NOMO-1 treated with DMSO at 0.1 percent for 48 hours (cell line): ENCODE data around the gene SLC31A1.
A peak's percentile ranks its signal among the peaks of the same experiment; 100 is the strongest.

Source experiments
- DNase-seq: peaks from one replicate; lab custom pipeline; 2025; ENCODE audit not compliant: unreplicated experiment; lab: John Stamatoyannopoulos, UW

The SLC31A1 gene

DNA sequence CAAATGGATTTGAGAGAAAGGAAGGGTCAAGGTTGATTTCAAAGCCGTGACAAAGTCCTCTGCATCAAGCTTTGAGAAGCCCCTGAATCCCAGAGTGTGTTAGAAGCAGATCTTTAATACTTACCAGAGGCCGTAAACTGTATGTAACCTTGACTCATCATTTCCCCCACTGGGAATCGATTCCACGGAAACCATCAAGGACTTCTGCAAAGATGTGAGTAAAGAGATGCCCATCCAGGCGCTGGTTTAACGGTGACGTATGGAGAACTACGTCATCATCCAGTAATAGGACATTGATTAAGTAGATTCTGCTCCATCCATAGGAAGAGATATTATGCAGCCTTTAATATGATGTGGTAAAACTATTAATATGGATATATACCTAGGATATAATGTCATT lies 80.2 kb downstream of the SLC31A1 start:
- no peak for DNase-seq

DNA sequence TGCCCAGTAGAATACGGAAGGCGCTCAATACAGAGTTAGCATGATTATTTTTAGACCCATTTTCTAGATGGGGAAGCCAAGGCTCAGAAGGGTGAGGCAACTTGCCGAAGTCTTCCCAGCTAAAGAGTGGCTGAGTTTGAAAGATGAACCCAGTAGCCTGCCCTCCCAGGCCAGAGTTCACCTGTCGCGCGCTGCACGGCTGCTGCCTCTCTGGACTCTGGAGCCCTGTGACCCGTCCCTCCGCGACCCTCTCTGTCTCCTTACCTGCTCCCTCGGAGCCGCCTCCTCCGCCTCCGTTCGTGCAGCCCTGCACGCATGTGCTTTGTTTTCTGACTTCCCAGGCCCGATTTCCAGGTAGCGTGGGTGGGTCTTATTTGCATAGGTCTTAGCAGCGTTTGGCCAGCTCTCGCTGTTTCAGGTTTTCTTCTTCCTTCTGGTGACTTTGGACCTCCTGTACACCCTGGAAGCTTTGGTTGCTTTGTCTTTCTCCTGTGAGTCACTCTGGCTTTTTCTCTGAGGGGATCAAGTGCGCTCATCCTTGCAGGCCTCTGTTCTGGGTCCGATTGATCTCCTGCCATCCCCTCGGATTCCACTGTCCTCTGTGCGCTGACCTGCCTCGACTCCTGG lies 81.6 kb downstream of the SLC31A1 start, which contains the start of gene RNF183:
Gene RNF183 (minus strand): TSS at position 585 of the 627 bp plus-strand sequence. CDS start 5,192 bp downstream, outside the sequence.
- no peak for DNase-seq

DNA sequence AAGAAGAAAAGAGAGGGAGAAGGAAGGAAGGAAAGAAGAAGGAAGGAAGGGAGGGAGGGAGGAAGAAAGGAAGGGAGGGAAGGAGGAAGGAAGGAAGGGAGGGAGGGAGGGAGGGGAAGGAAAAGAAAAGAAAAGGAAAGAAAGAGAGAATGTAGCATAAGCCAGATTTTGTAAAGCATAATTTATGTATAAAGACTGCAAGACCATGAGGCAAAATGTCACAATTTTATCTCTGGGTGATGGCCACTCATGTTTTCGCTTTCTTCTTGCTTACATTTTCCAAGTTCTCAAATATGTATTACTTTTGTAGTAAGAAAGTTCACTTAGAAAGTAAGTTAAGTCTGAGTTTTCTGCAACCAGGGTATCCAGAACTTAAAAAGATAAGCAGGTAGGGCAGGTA lies 85.2 kb downstream of the SLC31A1 start:
- DNase-seq, result no peak

DNA sequence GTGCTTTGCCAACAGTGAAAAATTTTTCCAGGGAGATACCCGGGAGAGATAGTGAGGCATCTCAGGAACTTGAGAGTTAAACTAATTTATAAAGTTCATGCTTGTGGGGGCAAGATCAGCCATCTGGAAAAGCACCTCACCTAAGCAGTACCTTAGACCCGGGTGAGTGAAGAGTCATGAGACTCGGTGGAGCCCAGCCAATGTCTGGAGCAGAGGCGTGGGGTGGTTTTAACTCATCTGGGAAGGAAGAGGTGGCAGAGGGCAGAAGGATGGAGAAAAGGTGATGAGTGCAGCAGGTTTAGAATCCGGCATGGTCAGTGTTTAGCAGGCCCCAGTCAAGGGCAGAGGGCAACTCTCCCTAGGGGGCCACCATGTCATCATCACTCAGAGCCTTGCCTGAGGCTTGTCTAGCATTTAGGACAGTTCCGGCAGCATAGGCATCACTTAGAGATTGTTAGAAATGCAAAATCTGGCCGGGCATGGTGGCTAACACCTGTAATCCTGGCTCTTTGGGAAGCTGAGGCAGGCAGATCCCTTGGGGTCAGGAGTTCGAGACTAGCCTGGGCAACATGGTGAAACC lies 86.1 kb downstream of the SLC31A1 start:
- DNase-seq, result no peak

DNA sequence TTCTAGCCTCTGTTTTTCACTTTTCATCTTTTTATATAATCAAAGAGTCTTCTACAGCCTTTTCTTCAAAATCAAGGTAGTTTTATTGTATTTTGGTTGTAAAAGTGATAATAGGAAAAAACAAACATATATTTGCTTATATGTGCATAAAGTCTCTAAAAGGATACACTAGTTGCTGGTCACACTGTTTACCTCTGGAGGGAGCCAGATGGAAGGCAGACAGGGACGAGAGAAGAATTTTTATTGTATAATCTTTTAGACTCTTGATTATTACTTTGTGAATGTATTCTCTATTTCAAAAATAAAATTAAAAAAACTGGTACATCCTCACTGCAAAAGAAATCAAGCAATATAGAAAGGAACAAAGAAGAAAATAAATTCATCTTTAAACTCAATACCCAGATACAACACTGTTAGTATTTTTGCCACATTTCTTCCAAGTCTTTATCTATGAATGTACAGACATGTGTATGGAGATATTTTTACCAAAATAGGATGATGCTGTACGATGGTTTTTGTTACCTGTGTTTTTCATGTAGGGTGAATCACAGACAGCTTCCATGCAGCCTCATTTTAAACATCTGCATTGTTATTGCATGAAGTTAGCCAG lies 88.0 kb downstream of the SLC31A1 start:
- DNase-seq, result peak; percentile 53

DNA sequence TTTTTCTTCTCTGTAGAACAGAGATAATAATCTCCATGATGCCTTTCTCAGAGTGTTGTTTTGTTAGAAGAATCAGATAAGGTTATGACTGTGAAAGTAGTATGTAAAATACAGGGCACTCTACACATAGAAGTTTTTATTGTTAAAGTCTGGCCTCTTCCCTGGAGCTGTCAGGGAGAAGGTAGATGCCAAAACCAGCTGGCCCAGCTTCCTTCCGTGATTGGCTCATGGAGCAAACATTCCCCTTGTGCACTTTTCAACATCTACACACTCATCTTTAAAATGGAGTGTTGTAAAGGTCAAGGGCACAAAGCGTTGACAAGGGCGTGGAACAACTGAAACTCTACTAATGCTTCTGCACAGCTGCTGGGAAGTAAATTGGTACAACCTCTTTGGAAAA lies 89.2 kb downstream of the SLC31A1 start:
- DNase-seq, result no peak

DNA sequence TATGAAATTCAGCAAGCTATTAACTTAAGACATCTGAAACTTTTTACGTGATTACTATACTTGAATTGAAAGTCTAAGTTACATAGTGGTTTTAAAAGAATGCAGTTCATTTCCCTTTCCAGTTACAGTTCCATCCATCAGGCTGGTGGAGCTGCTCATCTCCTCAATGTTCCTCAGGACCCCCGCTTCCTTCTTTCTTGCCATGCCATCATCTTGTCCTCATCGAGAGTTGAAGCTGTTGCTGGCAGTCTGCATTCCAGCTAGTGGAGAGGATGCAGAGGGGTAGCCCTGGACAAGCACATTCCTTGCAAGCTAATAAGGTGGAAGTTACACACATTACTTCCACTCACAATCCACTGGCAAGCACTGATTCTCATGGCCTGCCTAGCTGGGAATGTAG lies 90.6 kb downstream of the SLC31A1 start:
- DNase-seq, result no peak

DNA sequence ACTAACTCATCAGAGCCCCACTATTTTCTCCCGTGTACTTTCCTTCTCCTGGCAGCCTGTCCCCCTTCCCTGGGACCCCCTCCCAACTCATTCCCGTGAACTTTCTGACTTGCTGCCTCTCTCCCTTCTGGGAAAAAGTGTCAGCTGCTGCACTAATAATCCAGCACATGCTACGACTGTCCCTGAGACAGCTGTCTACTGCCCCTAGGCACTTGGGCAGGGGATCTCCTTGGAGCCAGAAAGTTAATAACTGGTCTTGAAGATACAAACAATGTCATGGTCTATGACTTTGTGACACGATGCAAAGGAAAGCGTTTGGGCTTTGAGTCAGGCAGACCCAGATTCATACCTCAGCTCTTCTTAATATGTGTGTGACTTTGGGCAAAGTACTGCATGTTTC lies 91.9 kb downstream of the SLC31A1 start:
- no peak for DNase-seq
